Brain microvascular endothelial cell (primary cell): Measurements from ENCODE around the gene THPO.

Source experiments
- DNase-seq: peaks from one replicate; pipeline ENCODE4 v3.0.0-alpha.2; 2020
- H3K27ac ChIP-seq: fragments of 250-450 bp; sonication (Bioruptor Pico); 2 replicates; pipeline ENCODE4 v1.5.1; 2020; ENCODE audit warnings: mild to moderate bottlenecking, moderate library complexity
- H3K27me3 ChIP-seq: fragments of 250-450 bp; sonication (Bioruptor Pico); replicated peaks from 2 replicates; pipeline ENCODE4 v1.5.1; 2020; ENCODE audit warnings: mild to moderate bottlenecking
- H3K36me3 ChIP-seq: fragments of 250-450 bp; sonication (Bioruptor Pico); replicated peaks from 2 replicates; pipeline ENCODE4 v1.5.1; 2020; ENCODE audit warnings: mild to moderate bottlenecking
- H3K4me3 ChIP-seq: 2 replicates; pipeline ENCODE4 v1.5.1; 2011; ENCODE audit warnings: low read depth, mild to moderate bottlenecking, control low read depth, low read length, moderate library complexity
- in situ Hi-C: cut with HindIII; loops from 2 replicates; pipeline ENCODE4 v1.10.0; 2017; ENCODE audit warnings: low sequenced_read_pairs, low pct_ligation_motif_present
- TF ChIP-seq, protein P1 (sequence below): IDR thresholded peaks from 2 replicates; pipeline ENCODE4 v1.5.1; 2011; ENCODE audit warnings: low read depth, mild to moderate bottlenecking, moderate library complexity, low read length, control low read depth, inconsistent platforms; ENCODE audit errors: missing control alignments

THPO gene

GRCh38 chr3:184414418-184415202 lies 36.6 kb upstream of the THPO start:
- DNase-seq: no peak
- H3K27ac ChIP-seq: no peak overlapping the region
- H3K4me3 ChIP-seq: no peak overlapping the region
- in situ Hi-C loops: no loop called here
- TF ChIP-seq, protein P1, sequence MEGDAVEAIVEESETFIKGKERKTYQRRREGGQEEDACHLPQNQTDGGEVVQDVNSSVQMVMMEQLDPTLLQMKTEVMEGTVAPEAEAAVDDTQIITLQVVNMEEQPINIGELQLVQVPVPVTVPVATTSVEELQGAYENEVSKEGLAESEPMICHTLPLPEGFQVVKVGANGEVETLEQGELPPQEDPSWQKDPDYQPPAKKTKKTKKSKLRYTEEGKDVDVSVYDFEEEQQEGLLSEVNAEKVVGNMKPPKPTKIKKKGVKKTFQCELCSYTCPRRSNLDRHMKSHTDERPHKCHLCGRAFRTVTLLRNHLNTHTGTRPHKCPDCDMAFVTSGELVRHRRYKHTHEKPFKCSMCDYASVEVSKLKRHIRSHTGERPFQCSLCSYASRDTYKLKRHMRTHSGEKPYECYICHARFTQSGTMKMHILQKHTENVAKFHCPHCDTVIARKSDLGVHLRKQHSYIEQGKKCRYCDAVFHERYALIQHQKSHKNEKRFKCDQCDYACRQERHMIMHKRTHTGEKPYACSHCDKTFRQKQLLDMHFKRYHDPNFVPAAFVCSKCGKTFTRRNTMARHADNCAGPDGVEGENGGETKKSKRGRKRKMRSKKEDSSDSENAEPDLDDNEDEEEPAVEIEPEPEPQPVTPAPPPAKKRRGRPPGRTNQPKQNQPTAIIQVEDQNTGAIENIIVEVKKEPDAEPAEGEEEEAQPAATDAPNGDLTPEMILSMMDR: no peak
- H3K27me3 ChIP-seq: no peaks in the 10 kb centered on the region
- H3K36me3 ChIP-seq: no peaks in the 10 kb centered on the region

- Histone ChIP-seq H3K27me3 (no peaks in the 10 kb centered on the region), H3K27ac (no peak overlapping the region), H3K36me3 (no peaks in the 10 kb centered on the region), H3K4me3 (no peak overlapping the region)
- in situ Hi-C loops: no loop called here
- DNase-seq: no peak
- TF ChIP-seq, protein P1: no peak
Measured at GRCh38 chr3:184409946-184410500, 32.0 kb upstream of the THPO start.

DNA sequence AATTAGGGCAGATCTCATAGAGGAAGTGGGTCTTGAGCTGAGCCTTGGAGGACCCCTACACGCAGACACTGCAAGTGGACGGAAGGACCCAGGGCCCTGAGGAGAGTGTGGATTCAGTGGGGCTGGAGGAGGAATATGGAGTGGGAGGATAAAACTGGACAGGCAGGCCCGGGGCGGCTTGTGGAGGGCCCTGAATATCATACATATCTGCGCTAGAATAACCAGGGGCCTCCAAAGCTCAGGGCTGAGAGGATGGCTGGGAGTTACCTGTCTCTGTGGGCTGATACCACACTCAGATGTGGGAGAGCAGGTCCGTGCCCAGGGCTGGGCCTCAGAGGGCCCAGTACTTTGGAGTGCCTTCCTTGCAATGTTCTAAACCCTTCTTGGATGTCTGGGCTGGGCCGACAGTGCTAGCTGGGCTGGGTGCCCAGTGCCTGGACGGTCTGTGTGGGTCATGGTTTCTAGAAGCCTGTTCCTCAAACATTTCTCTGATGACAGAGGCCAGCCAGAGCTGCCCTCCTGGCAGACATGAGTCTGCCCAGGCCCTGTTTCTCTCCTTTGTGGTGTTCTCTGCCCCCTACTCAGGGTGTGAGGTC lies 31.4 kb upstream of the THPO start:
- Histone ChIP-seq H3K4me3 (no peak overlapping the region), H3K36me3 (no peaks in the 10 kb centered on the region), H3K27ac (no peak overlapping the region), H3K27me3 (no peaks in the 10 kb centered on the region)
- DNase-seq: no peak
- TF ChIP-seq, protein P1: no peak
- in situ Hi-C loops: no loop called here

DNA sequence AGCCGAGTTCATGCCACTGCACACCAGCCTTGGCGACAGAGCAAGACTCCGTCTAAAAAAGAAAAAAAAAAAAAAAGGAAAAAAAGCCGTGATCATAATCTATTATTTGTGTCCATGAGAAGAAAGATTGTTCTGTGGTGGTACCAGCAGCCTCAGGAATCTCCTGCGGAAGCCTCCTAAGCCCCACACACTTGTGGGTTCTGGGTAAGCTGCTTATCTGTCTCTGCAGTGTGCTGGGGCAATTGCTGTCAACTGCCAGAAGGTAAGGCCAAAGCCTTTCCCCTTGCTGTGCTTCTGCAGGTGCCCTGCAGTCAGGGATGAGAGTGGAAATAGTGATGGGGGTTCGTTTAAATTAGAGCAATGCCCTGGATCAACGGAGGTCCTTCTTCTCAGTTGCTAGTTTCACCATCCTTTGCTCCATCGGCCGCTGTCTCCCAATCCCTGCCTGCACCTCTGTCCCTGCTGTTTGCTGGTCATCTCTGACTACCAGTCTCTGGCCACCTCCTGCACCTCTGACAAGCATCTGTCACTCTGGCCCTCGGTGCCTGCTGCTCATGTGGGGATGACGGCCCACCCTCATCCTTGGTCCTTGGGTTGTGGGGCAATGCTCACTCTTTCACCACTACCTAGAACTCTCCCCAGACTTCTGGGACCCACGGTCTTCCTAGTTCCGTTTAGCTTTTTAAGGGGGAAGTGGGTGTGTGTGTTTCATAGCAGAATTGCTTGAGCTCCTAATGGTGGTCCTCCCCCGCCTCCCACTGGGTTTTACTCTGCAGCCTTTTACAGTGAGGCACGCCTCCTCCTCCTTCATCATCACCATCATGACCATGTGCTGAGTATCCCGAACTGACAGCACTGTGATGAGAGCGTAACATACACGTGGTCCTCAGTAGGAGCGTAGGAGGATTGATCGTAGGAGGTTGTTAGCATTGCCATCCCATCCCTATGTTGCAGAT lies 27.3 kb upstream of the THPO start:
- H3K4me3 ChIP-seq: no peak overlapping the region
- no peak overlapping the region for H3K27ac ChIP-seq
- no peaks in the 10 kb centered on the region for H3K36me3 ChIP-seq
- H3K27me3 ChIP-seq: no peaks in the 10 kb centered on the region
- TF ChIP-seq, protein P1: no peak
- no peak for DNase-seq
- in situ Hi-C loops: no loop called here

GRCh38 chr3:184399410-184399809 lies 21.4 kb upstream of the THPO start:
- in situ Hi-C loops: no loop called here
- peak; percentile 90 for DNase-seq
- H3K36me3 ChIP-seq: no peaks in the 10 kb centered on the region

More at GRCh38 chr3:184399410-184399809, 21.4 kb upstream of the THPO start:
- no peak overlapping the region for H3K4me3 ChIP-seq
- H3K27me3 ChIP-seq: no peaks in the 10 kb centered on the region
- TF ChIP-seq, protein P1: no peak
- H3K27ac ChIP-seq: no peak overlapping the region
